Measurements from ENCODE around the gene NLN.
"Not testable (repeated sequence)": the region's sequence is repeated elsewhere in the genome, so short reads cannot be mapped to it uniquely, and the experiment has no call there.

NLN gene

GRCh38 chr5:65825408-65826328, 103.7 kb downstream of the NLN start:
- TF ChIP-seq POLR2A (IDR thresholded peaks at IDR 0.05; ENCODE audit: low read depth, low read length): 0 out of 2 replicates have a peak, but pooled peaks have one; percentile 24
- no peak for TF ChIP-seq TAF1 (IDR thresholded peaks at IDR 0.05; ENCODE audit: borderline replicate concordance, low read depth, low read length)
- peak; percentile 71 for FAIRE-seq
- DNase-seq (ENCODE audit: insufficient read length): no peak

- DNase-seq (ENCODE audit: insufficient read length) (no peak), FAIRE-seq (no peak)
- TF ChIP-seq TAF1 (IDR thresholded peaks at IDR 0.05; ENCODE audit: borderline replicate concordance, low read depth, low read length): no peak
- TF ChIP-seq POLR2AphosphoS5 (IDR thresholded peaks at IDR 0.05; ENCODE audit: low read depth, low read length): no peak
- TF ChIP-seq POLR2A (IDR thresholded peaks at IDR 0.05; ENCODE audit: low read depth, low read length): no peak
Measured at GRCh38 chr5:65828022-65828896, 106.3 kb downstream of the NLN start.

- TF ChIP-seq TAF1 (IDR thresholded peaks at IDR 0.05; ENCODE audit: borderline replicate concordance, low read depth, low read length): no peak
- no peak for TF ChIP-seq POLR2AphosphoS5 (IDR thresholded peaks at IDR 0.05; ENCODE audit: low read depth, low read length)
- no peak for TF ChIP-seq POLR2A (IDR thresholded peaks at IDR 0.05; ENCODE audit: low read depth, low read length)
- DNase-seq (ENCODE audit: insufficient read length) (no peak), FAIRE-seq (no peak)
Measured at GRCh38 chr5:65830856-65831255, 108.9 kb downstream of the NLN start.

- TF ChIP-seq POLR2AphosphoS5 (IDR thresholded peaks at IDR 0.05; ENCODE audit: low read depth, low read length): no peak
- no peak for TF ChIP-seq TAF1 (IDR thresholded peaks at IDR 0.05; ENCODE audit: borderline replicate concordance, low read depth, low read length)
- TF ChIP-seq POLR2A (IDR thresholded peaks at IDR 0.05; ENCODE audit: low read depth, low read length): no peak
- FAIRE-seq (no peak), DNase-seq (ENCODE audit: insufficient read length) (no peak)
Measured at GRCh38 chr5:65831276-65831675, 109.3 kb downstream of the NLN start.

- TF ChIP-seq TAF1 (IDR thresholded peaks at IDR 0.05; ENCODE audit: borderline replicate concordance, low read depth, low read length) (no peak), POLR2AphosphoS5 (IDR thresholded peaks at IDR 0.05; ENCODE audit: low read depth, low read length) (no peak), POLR2A (IDR thresholded peaks at IDR 0.05; ENCODE audit: low read depth, low read length) (no peak)
- DNase-seq (ENCODE audit: insufficient read length) (no peak), FAIRE-seq (no peak)
Measured at GRCh38 chr5:65832152-65832551, 110.1 kb downstream of the NLN start.

GRCh38 chr5:65832603-65833228, 110.7 kb downstream of the NLN start:
- peak; percentile 60 for FAIRE-seq
- no peak for TF ChIP-seq POLR2A (IDR thresholded peaks at IDR 0.05; ENCODE audit: low read depth, low read length)
- no peak for TF ChIP-seq POLR2AphosphoS5 (IDR thresholded peaks at IDR 0.05; ENCODE audit: low read depth, low read length)
- TF ChIP-seq TAF1 (IDR thresholded peaks at IDR 0.05; ENCODE audit: borderline replicate concordance, low read depth, low read length): no peak
- no peak for DNase-seq (ENCODE audit: insufficient read length)

- TF ChIP-seq POLR2AphosphoS5 (IDR thresholded peaks at IDR 0.05; ENCODE audit: low read depth, low read length) (no peak), POLR2A (IDR thresholded peaks at IDR 0.05; ENCODE audit: low read depth, low read length) (no peak), TAF1 (IDR thresholded peaks at IDR 0.05; ENCODE audit: borderline replicate concordance, low read depth, low read length) (no peak)
- DNase-seq (ENCODE audit: insufficient read length) (no peak), FAIRE-seq (no peak)
Measured at GRCh38 chr5:65833780-65834179, 111.8 kb downstream of the NLN start.

GRCh38 chr5:65834306-65834705, 112.3 kb downstream of the NLN start:
- FAIRE-seq (no peak), DNase-seq (ENCODE audit: insufficient read length) (no peak)
- TF ChIP-seq POLR2AphosphoS5 (IDR thresholded peaks at IDR 0.05; ENCODE audit: low read depth, low read length) (no peak), POLR2A (IDR thresholded peaks at IDR 0.05; ENCODE audit: low read depth, low read length) (no peak), TAF1 (IDR thresholded peaks at IDR 0.05; ENCODE audit: borderline replicate concordance, low read depth, low read length) (no peak)

GRCh38 chr5:65835191-65835590, 113.2 kb downstream of the NLN start:
- DNase-seq (ENCODE audit: insufficient read length) (no peak), FAIRE-seq (no peak)
- TF ChIP-seq POLR2A (IDR thresholded peaks at IDR 0.05; ENCODE audit: low read depth, low read length) (no peak), TAF1 (IDR thresholded peaks at IDR 0.05; ENCODE audit: borderline replicate concordance, low read depth, low read length) (no peak), POLR2AphosphoS5 (IDR thresholded peaks at IDR 0.05; ENCODE audit: low read depth, low read length) (no peak)

GRCh38 chr5:65837139-65837538, 115.1 kb downstream of the NLN start:
- FAIRE-seq (no peak), DNase-seq (ENCODE audit: insufficient read length) (no peak)
- TF ChIP-seq POLR2A (IDR thresholded peaks at IDR 0.05; ENCODE audit: low read depth, low read length): no peak
- TF ChIP-seq TAF1 (IDR thresholded peaks at IDR 0.05; ENCODE audit: borderline replicate concordance, low read depth, low read length): no peak
- no peak for TF ChIP-seq POLR2AphosphoS5 (IDR thresholded peaks at IDR 0.05; ENCODE audit: low read depth, low read length)

- not testable (repeated sequence) for FAIRE-seq; DNase-seq (ENCODE audit: insufficient read length)
Measured at GRCh38 chr5:65839170-65839569, 117.2 kb downstream of the NLN start.

All from GM12892 (cell line).